ENCODE data around the gene LRRC46. TPM values are rescaled to one million over a fixed set of nuclear protein-coding genes. Genes with fewer than 3 reads are reported as not detected.

The LRRC46 gene
- total RNA-seq, 3 donors from 2014 or later (not counting 1 experiment from before 2014, with no cell fraction given): 1.7 to 3.1 (median 2.7) TPM

- H3K9me3 ChIP-seq (ENCODE audit: control insufficient read depth, insufficient read depth, low read length): no peaks in the 10 kb centered on the region
- H3K27me3 ChIP-seq (ENCODE audit: control insufficient read depth, insufficient read depth, low read length): no peaks in the 10 kb centered on the region
- Mint-ChIP-seq H3K27ac (peak overlapping the region in 1 of 2 donors; percentile 67), H3K27me3 (ENCODE audit: low read depth in 2 of 2) (no peaks in the 10 kb centered on the region), H3K36me3 (no peaks in the 10 kb centered on the region), H3K9me3 (no peaks in the 10 kb centered on the region), H3K4me1 (no peaks in the 10 kb centered on the region), H3K4me3 (no peak overlapping the region)
- peaks cover under 1% of the 10 kb centered on the region for H3K36me3 ChIP-seq (ENCODE audit: control insufficient read depth, insufficient read depth, low read length)
- intact Hi-C loops (cut with micrococcal nuclease): loop anchor here (1.0 kb wide), 1 partner anchor 138 kb away; no protein-coding TSS in a partner anchor
- WGBS (ENCODE audit: insufficient coverage): 65% methylated on average over 5 of the region's 6 CpGs
- DNase-seq (no peak), ATAC-seq (no peak)
- no peak overlapping the region for H3K27ac ChIP-seq (ENCODE audit: low read length)
- no peaks in the 10 kb centered on the region for H3K4me1 ChIP-seq (ENCODE audit: control insufficient read depth, insufficient read depth, low read length)
- TF ChIP-seq CTCF (IDR thresholded peaks at IDR 0.05): no peak
- no peak overlapping the region for H3K4me3 ChIP-seq (ENCODE audit: low read length)
These were observed 29.6 kb upstream of the LRRC46 start for GRCh38 chr17:47801906-47802305.

DNA sequence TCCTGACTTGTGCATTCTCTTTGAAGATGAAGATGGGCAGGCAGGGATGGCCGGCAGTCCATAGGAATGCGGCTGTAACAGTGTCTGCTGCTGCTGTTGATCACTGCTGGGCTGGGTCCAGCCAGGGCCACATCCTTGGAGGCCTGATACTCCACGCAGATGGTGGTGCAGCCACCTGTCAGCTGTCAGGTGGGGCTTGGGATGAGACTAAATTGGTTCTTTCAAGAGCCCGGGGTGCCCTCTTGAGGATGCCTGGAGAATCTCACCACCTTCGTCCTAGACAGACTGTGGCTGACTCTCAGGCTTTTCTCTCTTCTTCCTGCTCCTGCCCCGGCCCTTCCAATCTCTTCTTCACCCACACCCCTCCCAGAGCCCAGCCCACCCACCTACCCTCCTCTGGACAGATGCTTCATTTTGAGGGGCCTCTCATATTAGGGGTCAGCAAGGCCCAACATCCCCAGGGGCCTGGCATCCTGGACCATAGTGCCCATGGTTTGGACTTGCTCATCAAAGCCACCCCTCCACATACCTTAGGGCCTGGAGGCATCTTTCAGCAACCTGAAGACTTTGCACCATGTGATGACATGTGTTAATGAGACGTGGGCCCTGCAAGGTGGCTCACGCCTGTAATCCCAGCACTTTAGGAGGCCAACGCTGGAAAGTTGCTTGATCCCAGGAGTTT lies 29.0 kb upstream of the LRRC46 start:
- Mint-ChIP-seq H3K4me3 (no peak overlapping the region), H3K9me3 (no peaks in the 10 kb centered on the region), H3K27me3 (ENCODE audit: low read depth in 2 of 2) (no peaks in the 10 kb centered on the region), H3K4me1 (no peaks in the 10 kb centered on the region), H3K36me3 (no peaks in the 10 kb centered on the region), H3K27ac (peak overlapping the region in 1 of 2 donors; percentile 67)
- 38% methylated on average over 9 of the region's 9 CpGs for WGBS (ENCODE audit: insufficient coverage)
- DNase-seq (peak in 1 of 2 donors; percentile 76), ATAC-seq (peak; percentile 66 to 91 (median 84))
- Histone ChIP-seq H3K9me3 (ENCODE audit: control insufficient read depth, insufficient read depth, low read length) (no peaks in the 10 kb centered on the region), H3K4me1 (ENCODE audit: control insufficient read depth, insufficient read depth, low read length) (no peaks in the 10 kb centered on the region), H3K4me3 (ENCODE audit: low read length) (no peak overlapping the region), H3K36me3 (ENCODE audit: control insufficient read depth, insufficient read depth, low read length) (peaks cover 7% of the 10 kb centered on the region), H3K27ac (ENCODE audit: low read length) (no peak overlapping the region), H3K27me3 (ENCODE audit: control insufficient read depth, insufficient read depth, low read length) (no peaks in the 10 kb centered on the region)
- intact Hi-C loops (cut with micrococcal nuclease): loop anchor here (1.0 kb wide), 1 partner anchor 138 kb away; no protein-coding TSS in a partner anchor
- peak; percentile 72 for TF ChIP-seq CTCF (IDR thresholded peaks at IDR 0.05)

- Histone ChIP-seq H3K27me3 (ENCODE audit: control insufficient read depth, insufficient read depth, low read length) (no peaks in the 10 kb centered on the region), H3K36me3 (ENCODE audit: control insufficient read depth, insufficient read depth, low read length) (peaks cover 14% of the 10 kb centered on the region), H3K4me1 (ENCODE audit: control insufficient read depth, insufficient read depth, low read length) (no peaks in the 10 kb centered on the region), H3K27ac (ENCODE audit: low read length) (no peak overlapping the region), H3K4me3 (ENCODE audit: low read length) (no peak overlapping the region), H3K9me3 (ENCODE audit: control insufficient read depth, insufficient read depth, low read length) (no peaks in the 10 kb centered on the region)
- Mint-ChIP-seq H3K4me3 (no peak overlapping the region), H3K27me3 (ENCODE audit: low read depth in 2 of 2) (no peaks in the 10 kb centered on the region), H3K36me3 (no peaks in the 10 kb centered on the region), H3K27ac (no peak overlapping the region), H3K9me3 (no peaks in the 10 kb centered on the region), H3K4me1 (no peaks in the 10 kb centered on the region)
- 58% methylated on average over 5 of the region's 5 CpGs for WGBS (ENCODE audit: insufficient coverage)
- intact Hi-C loops (cut with micrococcal nuclease): no loop called here
- DNase-seq (no peak), ATAC-seq (no peak)
- no peak for TF ChIP-seq CTCF (IDR thresholded peaks at IDR 0.05)
These were observed 28.3 kb upstream of the LRRC46 start for GRCh38 chr17:47803201-47803600.

GRCh38 chr17:47803751-47804150 lies 27.7 kb upstream of the LRRC46 start:
- H3K4me3 Mint-ChIP-seq: no peak overlapping the region
- intact Hi-C loops (cut with micrococcal nuclease): no loop called here
- Histone ChIP-seq H3K9me3 (ENCODE audit: control insufficient read depth, insufficient read depth, low read length) (no peaks in the 10 kb centered on the region), H3K27ac (ENCODE audit: low read length) (no peak overlapping the region), H3K4me1 (ENCODE audit: control insufficient read depth, insufficient read depth, low read length) (no peaks in the 10 kb centered on the region), H3K27me3 (ENCODE audit: control insufficient read depth, insufficient read depth, low read length) (no peaks in the 10 kb centered on the region), H3K36me3 (ENCODE audit: control insufficient read depth, insufficient read depth, low read length) (peaks cover 19% of the 10 kb centered on the region), H3K4me3 (ENCODE audit: low read length) (no peak overlapping the region)
- no peak overlapping the region for H3K27ac Mint-ChIP-seq
- no peaks in the 10 kb centered on the region for H3K36me3 Mint-ChIP-seq
- no peak for TF ChIP-seq CTCF (IDR thresholded peaks at IDR 0.05)
- WGBS (ENCODE audit: insufficient coverage): 87% methylated on average over 6 of the region's 6 CpGs
- ATAC-seq (no peak), DNase-seq (no peak)
- no peaks in the 10 kb centered on the region for H3K9me3 Mint-ChIP-seq
- H3K4me1 Mint-ChIP-seq: no peaks in the 10 kb centered on the region
- no peaks in the 10 kb centered on the region for H3K27me3 Mint-ChIP-seq (ENCODE audit: low read depth in 2 of 2)

Measured in natural killer cell (primary cell).